ENCODE data around the gene FLNA.

- TF ChIP-seq EZH2phosphoT487 (IDR thresholded peaks at IDR 0.05; ENCODE audit: insufficient read depth, low read depth) (no peak), EZH2 (IDR thresholded peaks at IDR 0.05; ENCODE audit: insufficient read depth, poor library complexity, severe bottlenecking) (no peak)
These were observed 4.5 kb upstream of the FLNA start, which contains the start of gene EMD for GRCh38 chrX:154378799-154379568.

All from GM23248 (cell line).